HG02623 (cell line): Measurements from ENCODE around the gene LPGAT1.
"Not testable (repeated sequence)": the region's sequence is repeated elsewhere in the genome, so short reads cannot be mapped to it uniquely, and the experiment has no call there.

Experiments used
- ATAC-seq: cut with Tn5 transposase; IDR thresholded peaks from one replicate; pipeline ENCODE4 v1.9.1; 2021; ENCODE audit warnings: moderate library complexity; ENCODE audit not compliant: unreplicated experiment

LPGAT1 gene, protein sequence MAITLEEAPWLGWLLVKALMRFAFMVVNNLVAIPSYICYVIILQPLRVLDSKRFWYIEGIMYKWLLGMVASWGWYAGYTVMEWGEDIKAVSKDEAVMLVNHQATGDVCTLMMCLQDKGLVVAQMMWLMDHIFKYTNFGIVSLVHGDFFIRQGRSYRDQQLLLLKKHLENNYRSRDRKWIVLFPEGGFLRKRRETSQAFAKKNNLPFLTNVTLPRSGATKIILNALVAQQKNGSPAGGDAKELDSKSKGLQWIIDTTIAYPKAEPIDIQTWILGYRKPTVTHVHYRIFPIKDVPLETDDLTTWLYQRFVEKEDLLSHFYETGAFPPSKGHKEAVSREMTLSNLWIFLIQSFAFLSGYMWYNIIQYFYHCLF

GRCh38 chr1:211830328-211831142 is at the start of gene LPGAT1:
TSS of gene LPGAT1 (minus strand) at chr1:211830763. CDS start at chr1:211829296, 1,467 bp downstream.
- peak; percentile 72 for ATAC-seq

DNA sequence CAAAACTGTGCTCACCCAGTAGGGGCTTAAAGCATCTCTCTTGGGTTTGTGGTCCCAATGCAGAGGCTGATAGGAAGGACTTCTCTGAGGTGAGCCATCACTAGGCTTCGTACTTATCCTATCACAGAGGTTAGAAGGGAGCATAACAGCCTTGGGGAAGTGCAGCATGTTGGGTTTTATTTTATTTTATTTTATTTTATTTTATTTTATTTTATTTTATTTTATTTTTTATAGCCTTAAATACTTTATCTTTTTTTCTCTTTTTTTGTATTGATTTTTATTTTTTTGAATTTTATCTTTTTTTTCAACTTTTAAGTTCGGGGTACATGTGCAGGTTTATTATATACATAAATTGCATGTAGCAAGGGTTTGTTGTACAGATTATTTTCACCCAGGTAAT is 48.9 kb upstream of the LPGAT1 start:
- ATAC-seq, result no peak

DNA sequence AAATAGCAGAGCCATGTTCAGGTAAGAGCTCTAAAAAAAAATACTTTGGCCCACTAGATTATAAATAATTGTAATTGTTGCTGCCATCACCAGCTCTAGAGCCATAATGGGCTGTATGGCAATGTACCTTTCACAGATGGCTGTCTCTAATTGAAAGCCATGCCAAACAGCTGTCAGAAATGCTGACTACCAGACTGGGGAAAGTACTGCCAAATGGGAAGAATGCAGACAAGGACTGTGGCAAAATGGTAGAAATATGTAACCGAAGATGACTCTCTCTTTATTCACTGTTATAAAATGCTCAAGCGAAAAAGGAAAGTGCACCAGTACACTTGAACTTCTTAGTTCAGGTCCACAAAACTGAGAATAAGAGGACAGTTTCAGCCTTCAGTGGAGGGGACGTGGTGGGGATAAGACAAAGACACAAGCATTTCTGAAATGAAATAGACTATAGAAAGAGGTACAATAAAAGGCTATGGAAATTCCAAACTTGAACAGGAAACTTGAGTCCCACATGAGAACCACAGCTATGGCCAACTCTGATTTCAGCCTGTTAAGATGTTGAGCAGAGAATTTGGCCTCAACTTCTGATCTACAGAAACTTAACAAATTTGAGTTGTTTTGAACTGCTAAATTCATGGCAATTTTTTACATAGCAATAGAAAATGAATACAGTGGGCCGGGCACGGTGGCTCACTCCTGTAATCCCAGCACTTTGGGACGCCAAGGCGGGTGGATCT is 46.5 kb upstream of the LPGAT1 start:
- no peak for ATAC-seq

- ATAC-seq, result no peak
Observed at GRCh38 chr1:211875541-211875940, 45.0 kb upstream of the LPGAT1 start.

DNA sequence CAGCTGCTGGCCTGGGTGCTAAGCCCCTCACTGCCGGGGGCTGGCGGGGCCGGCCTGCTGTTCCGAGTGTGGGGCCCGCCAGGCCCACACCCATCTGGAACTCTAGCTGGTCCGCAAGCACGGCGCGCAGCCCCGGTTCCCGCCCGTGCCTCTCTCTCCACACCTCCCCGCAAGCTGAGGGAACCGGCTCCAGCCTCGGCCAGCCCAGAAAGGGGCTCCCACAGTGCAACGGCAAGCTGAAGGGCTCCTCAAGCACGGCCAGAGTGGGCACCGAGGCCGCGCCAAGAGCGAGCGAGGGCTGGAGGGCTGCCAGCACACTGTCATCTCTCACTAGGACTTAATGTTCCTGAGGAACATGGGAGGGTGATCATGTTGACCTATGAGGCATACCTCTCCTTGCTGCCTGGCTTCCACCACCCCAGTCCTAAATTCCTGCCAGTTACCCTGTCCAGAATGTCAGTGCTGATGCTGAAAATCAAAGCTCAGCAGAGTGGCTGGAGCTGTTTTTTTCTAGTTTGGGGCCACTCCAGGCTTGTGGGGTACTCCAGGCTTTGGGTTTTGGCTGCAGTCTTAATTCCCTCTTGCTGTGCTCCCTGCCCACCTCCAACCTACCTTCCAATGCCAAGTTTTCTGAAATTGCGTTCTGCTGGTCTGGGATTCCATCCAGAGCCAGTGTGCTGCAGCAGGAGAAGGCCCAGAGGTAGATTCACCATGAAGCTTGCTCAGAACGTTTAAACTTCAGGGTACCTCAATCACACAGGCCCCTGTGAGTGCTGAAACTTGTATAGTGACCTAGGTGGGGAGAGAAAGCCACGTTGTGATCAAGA is 44.2 kb upstream of the LPGAT1 start:
- no peak for ATAC-seq

GRCh38 chr1:211873731-211874130 is 43.2 kb upstream of the LPGAT1 start:
- ATAC-seq, result not testable (repeated sequence)

DNA sequence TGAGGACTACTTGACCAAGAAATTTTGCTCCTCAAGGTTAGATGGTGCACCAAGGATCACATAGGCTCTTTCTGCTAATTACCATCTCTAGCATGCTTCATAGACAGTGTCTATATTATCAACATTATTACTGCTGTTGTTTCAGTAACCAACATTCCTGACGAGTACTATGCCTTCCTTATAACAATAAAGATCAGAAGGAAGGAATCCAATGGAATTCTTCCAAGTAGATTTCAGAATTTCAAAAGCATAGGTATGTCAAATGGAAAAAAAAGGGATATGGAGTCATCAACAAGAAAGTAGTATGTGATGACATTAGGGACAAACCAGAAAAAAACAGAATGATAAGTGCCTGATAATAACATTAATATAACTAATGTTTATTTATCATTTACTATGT is 39.6 kb upstream of the LPGAT1 start:
- ATAC-seq, result no peak

DNA sequence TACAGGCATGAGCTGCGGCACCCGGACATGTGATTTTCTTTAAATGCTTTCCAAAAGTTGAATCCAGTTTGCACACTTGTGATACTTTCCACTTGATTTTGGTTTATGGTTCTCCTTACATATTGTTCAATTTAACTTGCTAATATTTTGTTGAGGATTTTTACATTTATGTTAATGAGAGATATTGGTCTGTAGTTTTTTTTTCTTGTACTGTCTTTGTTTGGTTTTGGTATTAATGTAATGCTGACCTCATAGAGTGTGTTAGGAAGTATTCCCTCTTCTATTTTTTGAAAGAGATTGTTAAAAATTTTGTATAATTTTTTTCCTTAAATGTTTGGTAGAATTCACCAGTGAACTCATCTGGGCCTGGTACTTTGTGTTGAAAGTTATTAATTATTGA is 34.6 kb upstream of the LPGAT1 start:
- no peak for ATAC-seq

- no peak for ATAC-seq
Observed at GRCh38 chr1:211859405-211859804, 28.8 kb upstream of the LPGAT1 start.

DNA sequence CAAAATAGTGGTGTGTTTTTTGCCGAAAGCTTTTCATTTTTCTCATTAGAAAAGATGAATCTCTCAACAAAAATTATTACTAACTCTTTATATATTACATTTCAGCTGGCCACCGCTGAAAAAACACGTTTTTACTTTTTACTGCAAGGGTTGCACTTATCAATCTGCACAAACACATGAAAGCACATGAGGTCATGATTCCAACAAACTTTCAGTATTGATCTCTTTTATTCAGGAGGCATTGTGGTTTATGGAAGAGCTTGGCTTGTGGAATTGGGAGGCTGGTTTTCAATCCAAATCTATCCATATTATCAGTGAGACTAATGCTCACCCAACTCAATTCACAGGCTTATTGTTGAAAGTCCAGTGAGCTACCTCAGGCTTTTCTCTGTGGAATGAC is 20.6 kb upstream of the LPGAT1 start:
- no peak for ATAC-seq

DNA sequence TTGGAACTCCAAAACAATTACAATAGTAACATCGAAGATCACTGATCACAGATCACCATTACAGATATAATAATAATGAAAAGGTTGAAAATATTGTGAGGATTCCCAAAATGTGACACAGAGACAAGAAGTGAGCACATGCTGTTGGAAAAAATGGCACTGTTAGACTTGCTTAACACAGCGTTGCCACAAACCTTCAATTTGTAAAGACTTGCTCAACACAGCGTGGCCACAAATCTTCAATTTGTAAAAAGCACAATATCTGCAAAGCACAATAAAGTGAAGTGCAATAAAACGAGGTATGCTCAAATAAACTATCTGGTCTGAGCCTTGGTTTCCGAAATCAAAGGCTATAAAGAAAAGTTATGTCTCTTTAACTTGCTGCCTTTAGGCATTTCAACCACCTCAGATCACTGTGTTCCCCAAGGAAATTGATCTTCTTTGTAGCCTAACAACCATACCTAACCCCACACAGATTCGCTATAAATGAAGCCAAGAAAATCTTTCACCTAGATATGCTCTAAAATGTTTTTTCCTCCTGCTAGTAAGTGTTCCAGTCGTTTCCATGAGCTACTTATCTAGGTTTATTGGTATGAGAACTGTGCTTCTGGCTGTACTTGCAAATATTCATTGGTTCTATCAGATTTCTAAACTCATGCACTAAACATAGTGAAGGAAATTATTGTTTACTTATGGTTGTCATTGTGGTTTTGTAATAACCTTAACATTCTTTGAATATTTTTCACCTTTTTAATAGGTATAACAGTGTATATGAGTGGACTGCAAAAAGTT is 13.1 kb upstream of the LPGAT1 start:
- no peak for ATAC-seq

DNA sequence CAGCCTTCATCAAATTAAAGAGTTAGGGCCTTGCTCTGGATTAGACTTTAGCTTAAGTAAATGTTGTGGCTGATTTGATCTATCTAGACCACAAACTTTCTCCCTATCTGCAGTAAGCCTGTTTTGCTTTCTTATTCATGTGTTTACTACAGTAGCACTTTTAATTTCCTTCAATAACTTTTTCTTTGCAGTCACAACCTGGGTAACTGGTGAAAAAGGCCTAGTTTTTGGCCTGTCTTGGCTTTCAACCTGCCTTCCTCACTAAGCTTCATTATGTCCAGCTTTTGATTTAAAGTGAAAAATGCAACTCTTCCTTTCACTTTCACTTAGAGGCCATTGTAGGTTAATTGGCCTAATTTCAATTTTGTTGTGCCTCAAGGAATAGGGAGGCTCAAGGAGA is 12.5 kb upstream of the LPGAT1 start:
- no peak for ATAC-seq

- no peak for ATAC-seq
Observed at GRCh38 chr1:211842518-211842917, 12.0 kb upstream of the LPGAT1 start.

DNA sequence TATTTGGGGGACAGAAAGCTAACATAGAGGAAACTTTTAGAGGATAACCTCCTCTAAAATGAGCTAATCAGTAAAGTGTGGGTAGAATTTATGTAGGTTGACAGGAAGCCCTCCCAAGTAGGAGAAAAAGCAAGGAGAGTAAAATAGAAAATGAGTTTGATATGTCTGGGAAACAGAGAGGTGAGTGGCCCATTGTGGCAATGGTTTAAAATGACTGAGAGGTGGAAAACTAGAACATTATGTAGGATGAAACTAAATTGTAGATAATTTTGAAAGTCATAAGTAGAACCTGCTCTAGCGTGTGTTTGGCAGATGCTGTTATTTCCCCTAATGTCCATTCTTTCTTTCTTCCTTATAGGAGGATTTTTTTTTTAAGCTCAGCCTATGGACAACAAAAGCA is 8.5 kb upstream of the LPGAT1 start:
- no peak for ATAC-seq

GRCh38 chr1:211833174-211833820 is 2.7 kb upstream of the LPGAT1 start:
- ATAC-seq, result no peak

GRCh38 chr1:211832661-211833060 is 2.1 kb upstream of the LPGAT1 start:
- ATAC-seq, result no peak

DNA sequence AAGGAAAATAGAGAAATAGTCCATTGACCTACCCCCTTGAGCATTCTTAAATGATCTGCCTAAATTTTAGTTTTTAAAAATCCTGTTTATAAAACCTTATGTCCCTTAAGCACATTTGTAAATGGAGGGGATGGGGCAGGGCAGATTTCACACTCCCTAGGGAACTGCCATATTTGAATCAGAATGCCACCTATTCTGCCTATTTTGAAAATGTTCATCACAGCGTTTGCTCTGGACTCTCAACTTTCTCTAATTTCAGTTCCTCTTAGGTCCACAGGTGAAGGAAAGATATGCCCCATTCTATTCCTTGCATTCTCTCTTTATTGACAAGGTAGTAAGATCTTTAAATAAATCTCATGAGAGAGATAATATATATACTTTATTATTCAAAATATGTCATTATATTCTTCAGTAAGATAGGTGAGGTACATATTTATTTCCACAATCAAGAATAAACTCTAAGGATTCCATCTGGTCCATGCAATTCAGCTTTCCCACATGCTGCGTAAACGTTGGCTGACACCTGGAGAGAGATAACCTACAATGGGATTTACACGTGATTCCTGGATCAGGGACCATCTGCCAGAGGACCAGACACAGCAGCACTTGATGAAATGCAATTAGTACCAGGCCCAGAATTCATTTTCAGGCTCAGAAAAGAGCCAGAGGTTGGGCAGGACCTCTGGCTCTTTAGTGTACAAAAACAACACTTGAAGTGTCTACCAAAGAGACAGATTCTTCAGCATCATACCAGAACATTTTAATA is 1.2 kb upstream of the LPGAT1 start:
- no peak for ATAC-seq

DNA sequence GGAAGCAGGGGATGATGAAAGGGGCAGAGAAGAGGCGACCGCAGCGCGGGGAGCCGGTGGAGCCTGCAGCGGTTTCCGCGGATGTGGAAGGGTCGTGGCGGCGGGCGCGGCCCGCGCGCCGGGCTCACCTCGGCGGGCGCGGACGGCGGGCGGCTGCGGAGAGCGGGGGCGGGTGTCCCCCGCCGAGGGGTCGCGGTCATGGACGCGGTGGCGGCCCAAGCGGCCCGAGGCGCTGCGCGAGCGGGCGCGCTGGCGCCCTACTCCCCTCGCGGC is 572 bp downstream of the LPGAT1 start:
- ATAC-seq, result no peak
